Fibroblast of villous mesenchyme (primary cell): Measurements from ENCODE around the gene HOXB5. TPM values are rescaled to one million over a fixed set of nuclear protein-coding genes. Genes with fewer than 3 reads are reported as not detected.

Source experiments
- DNase-seq: peaks from one replicate; pipeline ENCODE4 v3.0.0-alpha.2; 2010; ENCODE audit warnings: low read depth
- H3K4me3 ChIP-seq: 2 replicates; pipeline ENCODE4 v1.5.1; 2011; ENCODE audit warnings: low read depth, mild to moderate bottlenecking, low read length
- total RNA-seq: library from RNA; depleted of rRNA; stranded (reverse); fragments of >200 nt; gene quantifications from 2 replicates; pipeline ENCODE4 v1.2.3, GENCODE V29; 2012
- TF ChIP-seq, protein P1 (sequence below): IDR thresholded peaks from 2 replicates; pipeline ENCODE4 v1.5.1; 2012; ENCODE audit warnings: low read depth, mild to moderate bottlenecking, low read length; ENCODE audit not compliant: insufficient read depth

The HOXB5 gene
- total RNA-seq, 1 donor = 0.43 TPM

DNA sequence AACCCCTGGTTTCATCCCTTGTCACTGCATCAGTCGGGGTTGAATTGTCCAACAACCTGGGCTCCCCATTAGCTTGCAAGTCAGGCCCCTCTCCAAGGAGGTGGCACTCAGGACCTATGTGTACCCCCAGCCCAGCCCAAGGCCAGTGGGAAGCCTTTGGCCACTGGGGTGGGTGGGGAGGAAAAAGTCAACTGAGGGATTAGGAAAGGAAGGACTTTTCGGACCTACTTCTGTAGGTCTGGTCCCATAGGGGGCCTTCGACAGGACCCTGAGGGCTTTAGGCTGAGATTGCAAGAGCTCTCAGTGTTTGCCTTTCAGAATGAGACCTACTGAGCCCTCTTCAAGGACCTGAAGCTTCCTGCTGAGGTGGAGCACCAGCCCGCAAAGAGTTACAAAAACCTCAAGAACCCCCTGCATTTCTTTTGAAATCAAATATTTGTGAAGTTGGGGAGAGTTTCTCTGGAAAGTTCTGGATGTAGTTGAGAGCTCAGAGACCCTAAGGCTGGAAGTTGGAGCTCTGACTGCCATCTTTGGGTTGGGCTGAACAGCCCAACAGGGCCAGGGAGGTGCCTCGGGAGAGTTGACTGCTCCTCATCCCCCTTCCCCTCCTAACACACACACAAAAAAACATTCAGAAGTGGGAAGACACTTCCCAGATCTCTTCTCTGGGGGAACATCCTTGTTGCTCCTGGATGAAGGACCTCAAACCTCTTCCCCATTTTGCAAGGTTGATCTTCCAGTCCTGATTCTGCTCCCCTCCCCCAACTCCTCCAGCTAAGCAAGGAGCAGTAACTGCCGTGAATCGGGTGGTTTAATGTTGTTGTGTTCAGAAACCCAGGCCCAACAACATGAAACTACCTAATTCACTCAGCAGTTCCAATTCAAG, 38.4 kb upstream of the HOXB5 start:
- TF ChIP-seq, protein P1, sequence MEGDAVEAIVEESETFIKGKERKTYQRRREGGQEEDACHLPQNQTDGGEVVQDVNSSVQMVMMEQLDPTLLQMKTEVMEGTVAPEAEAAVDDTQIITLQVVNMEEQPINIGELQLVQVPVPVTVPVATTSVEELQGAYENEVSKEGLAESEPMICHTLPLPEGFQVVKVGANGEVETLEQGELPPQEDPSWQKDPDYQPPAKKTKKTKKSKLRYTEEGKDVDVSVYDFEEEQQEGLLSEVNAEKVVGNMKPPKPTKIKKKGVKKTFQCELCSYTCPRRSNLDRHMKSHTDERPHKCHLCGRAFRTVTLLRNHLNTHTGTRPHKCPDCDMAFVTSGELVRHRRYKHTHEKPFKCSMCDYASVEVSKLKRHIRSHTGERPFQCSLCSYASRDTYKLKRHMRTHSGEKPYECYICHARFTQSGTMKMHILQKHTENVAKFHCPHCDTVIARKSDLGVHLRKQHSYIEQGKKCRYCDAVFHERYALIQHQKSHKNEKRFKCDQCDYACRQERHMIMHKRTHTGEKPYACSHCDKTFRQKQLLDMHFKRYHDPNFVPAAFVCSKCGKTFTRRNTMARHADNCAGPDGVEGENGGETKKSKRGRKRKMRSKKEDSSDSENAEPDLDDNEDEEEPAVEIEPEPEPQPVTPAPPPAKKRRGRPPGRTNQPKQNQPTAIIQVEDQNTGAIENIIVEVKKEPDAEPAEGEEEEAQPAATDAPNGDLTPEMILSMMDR = no peak
- no peak overlapping the region for H3K4me3 ChIP-seq

DNA sequence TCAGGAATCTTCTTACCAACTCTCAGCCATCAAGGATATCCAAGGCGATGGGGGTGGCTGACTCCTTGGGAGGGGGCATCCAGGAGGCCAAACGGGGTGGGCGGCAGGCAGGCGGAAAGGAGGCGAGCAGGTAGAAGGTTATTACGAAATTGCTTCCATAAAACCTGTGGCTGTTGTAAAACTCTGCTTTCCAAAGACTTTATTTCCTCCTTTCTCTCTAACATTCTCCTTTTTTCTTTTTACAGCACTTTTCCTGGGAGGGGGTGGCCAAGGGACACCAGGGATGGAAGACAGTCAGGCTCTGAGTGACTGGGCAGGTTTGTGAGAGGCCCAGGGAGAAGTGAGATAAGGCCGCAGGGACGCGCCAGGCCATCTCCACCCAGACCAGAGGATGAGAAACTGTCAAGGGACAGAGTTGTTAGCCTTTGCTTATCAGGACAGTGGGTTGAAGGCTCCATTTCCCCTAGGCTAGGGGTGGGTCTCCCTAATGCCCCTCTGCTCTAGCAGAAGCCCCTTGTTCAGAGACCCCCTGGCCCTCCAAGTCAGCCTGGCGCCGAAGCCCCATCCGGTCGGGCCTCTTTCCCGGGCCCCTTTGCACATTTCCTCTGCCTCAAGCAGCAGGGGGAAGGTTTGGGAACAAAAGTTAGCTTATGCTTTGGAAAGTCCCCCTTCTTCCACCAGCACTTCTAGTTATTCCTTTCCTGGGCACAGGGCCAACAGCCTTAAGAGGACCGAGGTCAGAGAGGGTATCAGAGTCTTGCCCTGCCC, 37.5 kb upstream of the HOXB5 start:
- TF ChIP-seq, protein P1 = no peak
- no peak for DNase-seq
- H3K4me3 ChIP-seq = no peak overlapping the region

More for the DNA sequence above, 38.4 kb upstream of the HOXB5 start:
- no peak for DNase-seq

- TF ChIP-seq, protein P1 = no peak
- H3K4me3 ChIP-seq = no peak overlapping the region
- DNase-seq = no peak
Observed at GRCh38 chr17:48630009-48630924, 36.7 kb upstream of the HOXB5 start.

DNA sequence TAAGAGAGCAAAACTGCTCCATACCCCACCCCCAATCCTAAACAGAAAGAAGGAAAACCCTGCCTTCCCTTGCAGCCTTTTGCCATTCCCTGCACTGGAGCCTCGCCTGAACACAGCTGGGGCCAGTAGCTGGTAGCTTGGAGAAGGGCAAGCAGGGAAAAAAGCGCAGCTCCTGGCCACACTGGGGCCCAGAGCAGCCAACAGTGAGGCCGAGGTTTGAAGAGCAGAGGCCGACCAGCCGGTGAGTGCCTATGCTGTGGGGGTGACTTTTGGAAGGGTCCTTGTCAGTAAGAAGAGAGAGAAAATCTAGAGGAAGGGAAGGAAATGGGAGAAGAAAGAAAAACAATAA, 35.8 kb upstream of the HOXB5 start:
- H3K4me3 ChIP-seq = no peak overlapping the region
- TF ChIP-seq, protein P1 = no peak
- no peak for DNase-seq

DNA sequence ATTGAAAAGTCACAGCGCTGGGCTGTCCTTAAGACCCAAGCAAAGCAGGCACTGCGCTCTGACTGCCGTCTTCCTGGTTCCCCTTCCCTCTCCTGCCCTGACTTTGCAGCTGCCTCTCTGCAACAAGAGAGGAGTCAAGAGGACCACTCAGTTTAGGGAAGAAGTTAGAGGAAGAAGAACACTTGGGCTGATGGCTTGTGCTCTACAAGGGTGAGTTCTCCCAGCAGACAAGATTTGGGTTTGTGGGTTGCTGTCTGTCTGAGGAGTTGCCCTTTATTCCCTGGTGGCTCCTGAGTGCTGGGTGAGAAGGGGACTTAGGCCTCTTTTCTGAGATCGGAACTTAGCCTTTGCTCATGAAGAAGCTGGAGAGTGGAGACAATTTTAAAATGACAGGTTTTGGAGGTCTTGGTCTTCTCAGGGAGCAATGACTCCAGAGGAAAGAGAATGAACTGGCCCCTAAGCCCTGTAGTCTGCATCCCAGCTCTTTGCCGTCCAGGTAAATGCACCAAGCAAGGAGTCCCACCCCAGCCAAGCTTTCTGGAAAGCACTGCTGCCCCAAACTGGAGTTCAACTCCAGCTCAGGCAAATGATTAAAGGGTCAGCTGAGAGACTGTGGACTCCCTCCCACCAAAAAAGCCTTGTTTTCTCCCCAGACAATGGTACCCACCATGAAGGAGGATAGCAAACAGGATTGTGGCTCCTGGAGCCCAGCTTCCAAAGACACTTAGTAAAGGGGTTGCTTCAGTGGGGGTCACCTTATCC, 35.3 kb upstream of the HOXB5 start:
- H3K4me3 ChIP-seq = no peak overlapping the region
- no peak for DNase-seq
- TF ChIP-seq, protein P1 = no peak
